Kidney (tissue), 14 donors: ENCODE data around the gene CNP. TPM values are rescaled to one million over a fixed set of nuclear protein-coding genes. Genes with fewer than 3 reads are reported as not detected.
A peak's percentile ranks its signal among the peaks of the same experiment; 100 is the strongest.

Source experiments
- DNase-seq, 5 donors: peaks; one replicate each; pipeline ENCODE4 v3.0.0-alpha.2; 2013 to 2020
- FAIRE-seq: peaks from 2 replicates; lab custom pipeline; 2012; peaks lifted over from hg19 to GRCh38; lab: Jason Lieb, UNC
- H3K27ac ChIP-seq, 2 donors: one replicate each; pipeline ENCODE4 v1.7.0; 2013; ENCODE audit warnings: low read depth in 2 of 2, low read length in 2 of 2, inconsistent platforms in 1 of 2
- H3K27me3 ChIP-seq: one replicate; pipeline ENCODE4 v1.7.1; 2013; ENCODE audit warnings: low read length, inconsistent platforms; ENCODE audit not compliant: control insufficient read depth, insufficient read depth
- H3K36me3 ChIP-seq, 3 donors: one replicate each; pipeline versions ENCODE4 v1.7.0 to v1.7.1; 2013; ENCODE audit warnings: low read length in 3 of 3, control low read depth in 1 of 3, inconsistent platforms in 1 of 3; ENCODE audit not compliant: insufficient read depth in 3 of 3, control insufficient read depth in 2 of 3
- H3K4me1 ChIP-seq, 3 donors: one replicate each; pipeline versions ENCODE4 v1.7.0 to v1.7.1; 2013; ENCODE audit warnings: low read length in 3 of 3, inconsistent platforms in 1 of 3, low read depth in 1 of 3; ENCODE audit not compliant: control insufficient read depth in 2 of 3, insufficient read depth in 2 of 3
- H3K4me3 ChIP-seq, 3 donors: one replicate each; pipeline versions ENCODE4 v1.7.0 to v1.8.1; 2013; ENCODE audit warnings: low read length in 3 of 3, control low read depth in 1 of 3, inconsistent platforms in 1 of 3
- H3K9ac ChIP-seq, 3 donors: one replicate each; pipeline versions ENCODE4 v1.7.0 to v1.7.1; 2013; ENCODE audit warnings: low read length in 3 of 3, control low read depth in 1 of 3, inconsistent platforms in 1 of 3
- H3K9me3 ChIP-seq, 3 donors: one replicate each; pipeline versions ENCODE4 v1.7.0 to v1.7.1; 2013; ENCODE audit warnings: low read length in 3 of 3, control low read depth in 1 of 3, inconsistent platforms in 1 of 3; ENCODE audit not compliant: control insufficient read depth in 2 of 3, insufficient read depth in 1 of 3
- CTCF ChIP-seq: IDR thresholded peaks from 3 replicates; pipeline ENCODE4 v1.5.1; 2012; ENCODE audit warnings: mild to moderate bottlenecking, moderate library complexity, borderline replicate concordance; ENCODE audit not compliant: insufficient read depth; ENCODE audit errors: extremely low read depth
- intact Hi-C: fragments of 100-400 bp; cut with DNase I; formaldehyde crosslinking; loops from one replicate; pipeline ENCODE4 v1.11.1; 2022
- polyA plus RNA-seq: library from polyadenylated mRNA; stranded (reverse); fragments of 350-450 nt; fragmentation: Illumina TruSeq; extraction: RNeasy Lipid Tissue Mini Kit (QIAGEN cat#74804); gene quantifications from one replicate; pipeline ENCODE4 v1.2.3, GENCODE V29; 2014; ENCODE audit warnings: low read depth, low replicate concordance; ENCODE audit not compliant: insufficient read depth
- total RNA-seq: library from RNA; stranded (reverse); fragmentation: NEBNext Ultra II Directional; extraction: Animal tissue kit (Norgen Biotek cat#: 25700); gene quantifications from one replicate; pipeline ENCODE4 v1.2.1, GENCODE V29; 2021
- donor health status: control.
- donor health status: control.
- donor health status: control.
- donor health status: control.
- donor health status: control.
- donor health status: DM: yes; HTN: yes; CAD: no.
- donor health status: Normal renal cell carcinoma (clear cell type).

Gene CNP
- total and polyA plus RNA-seq, 2 donors from 2014 or later = 64.0 to 87.5 TPM

GRCh38 chr17:41985919-41986318, 19.3 kb downstream of the CNP start:
- no peak for FAIRE-seq
- no peak for TF ChIP-seq CTCF
- Histone ChIP-seq H3K4me3 (no peak overlapping the region), H3K27ac (no peak overlapping the region), H3K9me3 (no peaks in the 10 kb centered on the region), H3K27me3 (no peaks in the 10 kb centered on the region), H3K9ac (no peak overlapping the region), H3K36me3 (peaks cover 23 to 66% (median 45%) of the 10 kb centered on the region in 3 donors), H3K4me1 (no peaks in the 10 kb centered on the region)
- intact Hi-C loops = no loop called here
- peak in 1 of 5 donors; percentile 11 for DNase-seq

GRCh38 chr17:41986634-41987033, 20.0 kb downstream of the CNP start:
- Histone ChIP-seq H3K9me3 (no peaks in the 10 kb centered on the region), H3K27me3 (no peaks in the 10 kb centered on the region), H3K36me3 (peaks cover 24 to 67% (median 42%) of the 10 kb centered on the region in 3 donors), H3K27ac (no peak overlapping the region), H3K4me1 (no peaks in the 10 kb centered on the region), H3K4me3 (no peak overlapping the region), H3K9ac (no peak overlapping the region)
- FAIRE-seq (no peak), DNase-seq (no peak)
- TF ChIP-seq CTCF = no peak
- intact Hi-C loops = no loop called here

GRCh38 chr17:41987642-41988041, 21.0 kb downstream of the CNP start:
- Histone ChIP-seq H3K36me3 (peaks cover 24 to 68% (median 41%) of the 10 kb centered on the region in 3 donors), H3K9ac (no peak overlapping the region), H3K4me1 (no peaks in the 10 kb centered on the region), H3K9me3 (no peaks in the 10 kb centered on the region), H3K4me3 (no peak overlapping the region), H3K27me3 (no peaks in the 10 kb centered on the region), H3K27ac (no peak overlapping the region)
- no peak for TF ChIP-seq CTCF
- intact Hi-C loops = no loop called here
- no peak for FAIRE-seq
- no peak for DNase-seq

- no peaks in the 10 kb centered on the region for H3K27me3 ChIP-seq
- intact Hi-C loops = no loop called here
- no peak for TF ChIP-seq CTCF
- H3K9ac ChIP-seq = no peak overlapping the region
- H3K4me1 ChIP-seq = no peaks in the 10 kb centered on the region
- FAIRE-seq (no peak), DNase-seq (no peak)
- no peak overlapping the region for H3K27ac ChIP-seq
- peaks cover 24 to 71% (median 42%) of the 10 kb centered on the region in 3 donors for H3K36me3 ChIP-seq
- no peak overlapping the region for H3K4me3 ChIP-seq
- H3K9me3 ChIP-seq = no peaks in the 10 kb centered on the region
Observed at GRCh38 chr17:41988418-41988817, 21.8 kb downstream of the CNP start.
